ENCODE results near the gene GDF15. TPM values are rescaled to one million over a fixed set of nuclear protein-coding genes. Genes with fewer than 3 reads are reported as not detected.

GDF15 gene
- polyA plus RNA-seq, 2 donors, result 0.24 to 2.8 TPM

DNA sequence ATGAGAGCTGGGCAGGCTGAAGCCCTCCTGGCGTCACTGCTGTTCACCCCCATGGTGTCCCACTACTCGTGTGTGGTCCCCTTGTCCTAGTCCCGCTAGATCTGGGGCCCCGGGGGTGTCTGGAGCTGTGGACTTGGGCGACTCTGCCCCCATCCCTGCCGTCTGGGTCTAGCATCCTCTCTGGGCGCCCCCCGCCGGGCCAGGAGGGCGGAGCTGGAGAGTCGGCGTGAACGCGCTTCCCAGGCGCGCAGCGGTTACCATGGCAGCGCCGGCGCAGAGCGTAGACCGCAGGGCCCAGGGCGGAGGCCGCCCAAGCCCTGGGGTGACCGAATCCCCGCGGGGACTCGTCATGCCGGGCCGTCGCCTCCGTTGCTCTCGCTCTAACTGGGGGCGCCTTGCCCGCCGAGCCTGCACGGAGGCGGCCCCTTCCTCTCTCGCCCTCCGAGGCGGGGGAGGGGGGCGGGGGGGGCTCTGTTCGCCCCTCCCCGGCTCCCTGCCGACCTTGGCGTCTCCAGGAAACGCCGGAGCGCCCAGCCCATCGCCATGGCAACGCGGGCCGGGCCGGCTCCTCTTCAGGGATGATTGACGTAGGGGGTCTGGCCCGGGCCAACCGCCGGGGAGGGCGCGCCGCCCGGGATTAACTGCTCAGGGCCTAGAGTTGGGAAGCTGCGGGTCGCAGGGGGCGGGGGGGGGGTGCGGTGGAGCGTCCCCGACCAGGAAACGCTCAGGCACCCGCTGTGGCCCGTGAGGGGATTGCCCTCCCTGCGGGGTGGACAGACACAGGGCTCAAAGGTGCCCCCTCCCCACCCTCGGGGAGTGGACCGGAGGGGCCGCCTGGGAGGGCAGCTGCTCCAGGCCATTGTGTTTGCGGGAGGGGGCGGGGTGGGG is 43.1 kb downstream of the GDF15 start:
- H3K27ac ChIP-seq (ENCODE audit: low read depth in 2 of 2, low read length in 1 of 2), result peak overlapping the region; percentile 38 to 61
- WGBS, 2 donors, result 13 to 20% methylated on average over 72 to 77 of the region's 77 CpGs
- H3K9me3 ChIP-seq (ENCODE audit: control insufficient read depth in 2 of 2, insufficient read depth in 1 of 2, low read depth in 1 of 2, low read length in 1 of 2), result no peaks in the 10 kb centered on the region
- H3K36me3 ChIP-seq (ENCODE audit: control insufficient read depth in 2 of 2, insufficient read depth in 2 of 2, low read length in 1 of 2), result peaks cover 0 to 2% of the 10 kb centered on the region in 2 donors
- no peaks in the 10 kb centered on the region for H3K27me3 ChIP-seq (ENCODE audit: control insufficient read depth in 1 of 2, insufficient read depth in 2 of 2, low read length in 2 of 2)
- peaks cover 2 to 19% of the 10 kb centered on the region in 2 donors for H3K4me1 ChIP-seq (ENCODE audit: control insufficient read depth in 2 of 2, insufficient read depth in 2 of 2, low read length in 1 of 2)
- H3K4me3 ChIP-seq (ENCODE audit: low read depth in 1 of 2, low read length in 2 of 2), result peak overlapping the region in 1 of 2 donors; percentile 26

DNA sequence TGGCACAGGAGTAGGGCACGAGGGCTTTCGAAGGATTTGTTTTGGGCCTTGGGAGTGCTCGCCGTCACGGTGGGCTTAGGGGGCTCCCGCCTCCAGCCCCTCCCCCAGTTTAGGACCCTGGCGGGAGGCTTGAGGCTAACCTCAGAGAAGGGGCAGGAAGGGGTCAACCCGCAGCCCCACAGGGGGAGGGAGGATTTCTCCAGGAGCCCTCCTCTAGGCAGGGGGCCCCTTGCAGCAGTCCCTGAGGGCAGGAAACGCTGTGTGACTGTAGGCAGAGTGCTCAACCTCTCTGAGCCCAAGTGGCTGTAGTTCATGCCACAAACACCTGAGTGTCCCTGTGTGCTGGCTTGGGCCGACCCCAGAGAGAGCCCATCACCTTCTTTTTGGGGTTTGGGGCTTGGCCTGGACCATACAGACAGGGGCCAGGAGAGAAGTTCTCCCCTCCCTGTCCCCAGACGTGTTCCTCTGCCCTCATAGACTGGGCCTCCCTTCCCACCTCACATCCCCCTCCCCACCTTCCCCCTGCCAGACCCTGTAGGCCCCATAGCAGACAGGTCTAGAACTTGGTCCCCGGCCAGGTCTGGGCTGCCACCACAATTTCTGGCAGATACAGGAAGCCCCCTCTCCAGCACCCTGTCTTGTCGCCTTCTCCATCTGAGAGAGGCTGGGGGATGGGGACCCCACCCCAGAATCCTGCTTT is 43.9 kb downstream of the GDF15 start:
- 58 to 60% methylated on average over 13 of the region's 13 CpGs for WGBS, 2 donors
- peaks cover 0 to 2% of the 10 kb centered on the region in 2 donors for H3K36me3 ChIP-seq (ENCODE audit: control insufficient read depth in 2 of 2, insufficient read depth in 2 of 2, low read length in 1 of 2)
- H3K27ac ChIP-seq (ENCODE audit: low read depth in 2 of 2, low read length in 1 of 2), result peak overlapping the region in 1 of 2 donors; percentile 38
- H3K9me3 ChIP-seq (ENCODE audit: control insufficient read depth in 2 of 2, insufficient read depth in 1 of 2, low read depth in 1 of 2, low read length in 1 of 2), result no peaks in the 10 kb centered on the region
- H3K27me3 ChIP-seq (ENCODE audit: control insufficient read depth in 1 of 2, insufficient read depth in 2 of 2, low read length in 2 of 2), result no peaks in the 10 kb centered on the region
- no peak overlapping the region for H3K4me3 ChIP-seq (ENCODE audit: low read depth in 1 of 2, low read length in 2 of 2)
- H3K4me1 ChIP-seq (ENCODE audit: control insufficient read depth in 2 of 2, insufficient read depth in 2 of 2, low read length in 1 of 2), result peaks cover 2 to 19% of the 10 kb centered on the region in 2 donors

DNA sequence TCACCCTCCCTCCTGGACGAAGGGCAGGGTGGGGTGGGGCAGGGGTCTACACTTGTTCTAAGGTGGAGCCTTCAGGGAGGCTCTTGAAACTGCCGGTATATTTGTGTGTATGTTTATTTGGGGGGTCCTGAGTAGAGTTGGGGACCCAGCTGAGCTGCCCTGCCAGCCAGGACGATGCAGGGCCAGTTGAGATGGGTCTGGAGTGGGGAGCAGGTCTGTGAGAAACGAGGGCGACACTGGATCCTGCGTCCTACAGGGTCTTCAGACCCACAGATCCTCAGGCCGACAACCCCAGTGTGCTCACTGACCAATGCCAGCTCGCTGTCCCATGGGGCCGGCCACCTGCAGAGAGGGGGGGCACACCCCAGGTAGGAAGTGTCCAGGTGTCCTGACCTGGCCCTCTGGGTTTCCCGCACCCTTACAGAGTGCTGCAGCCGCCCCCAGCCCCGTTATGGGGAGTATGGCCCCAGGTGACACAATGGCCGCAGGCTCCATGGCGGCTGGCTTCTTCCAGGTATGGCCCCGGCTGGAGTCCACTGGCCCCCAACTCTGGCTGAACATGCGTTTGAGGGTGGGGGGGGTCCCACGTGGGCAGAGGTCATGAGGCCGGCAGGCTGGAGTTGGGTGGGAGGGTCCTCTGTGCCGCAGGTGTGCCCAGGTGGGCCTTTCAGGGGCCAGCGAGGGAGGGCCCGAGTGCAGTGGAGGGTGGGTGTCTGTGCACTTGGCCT is 44.6 kb downstream of the GDF15 start:
- Histone ChIP-seq H3K4me3 (ENCODE audit: low read depth in 1 of 2, low read length in 2 of 2) (no peak overlapping the region), H3K27me3 (ENCODE audit: control insufficient read depth in 1 of 2, insufficient read depth in 2 of 2, low read length in 2 of 2) (no peaks in the 10 kb centered on the region), H3K27ac (ENCODE audit: low read depth in 2 of 2, low read length in 1 of 2) (no peak overlapping the region), H3K36me3 (ENCODE audit: control insufficient read depth in 2 of 2, insufficient read depth in 2 of 2, low read length in 1 of 2) (peaks cover 0 to 2% of the 10 kb centered on the region in 2 donors), H3K4me1 (ENCODE audit: control insufficient read depth in 2 of 2, insufficient read depth in 2 of 2, low read length in 1 of 2) (peaks cover 2 to 19% of the 10 kb centered on the region in 2 donors), H3K9me3 (ENCODE audit: control insufficient read depth in 2 of 2, insufficient read depth in 1 of 2, low read depth in 1 of 2, low read length in 1 of 2) (no peaks in the 10 kb centered on the region)
- 89 to 90% methylated on average over 21 of the region's 21 CpGs for WGBS, 2 donors

DNA sequence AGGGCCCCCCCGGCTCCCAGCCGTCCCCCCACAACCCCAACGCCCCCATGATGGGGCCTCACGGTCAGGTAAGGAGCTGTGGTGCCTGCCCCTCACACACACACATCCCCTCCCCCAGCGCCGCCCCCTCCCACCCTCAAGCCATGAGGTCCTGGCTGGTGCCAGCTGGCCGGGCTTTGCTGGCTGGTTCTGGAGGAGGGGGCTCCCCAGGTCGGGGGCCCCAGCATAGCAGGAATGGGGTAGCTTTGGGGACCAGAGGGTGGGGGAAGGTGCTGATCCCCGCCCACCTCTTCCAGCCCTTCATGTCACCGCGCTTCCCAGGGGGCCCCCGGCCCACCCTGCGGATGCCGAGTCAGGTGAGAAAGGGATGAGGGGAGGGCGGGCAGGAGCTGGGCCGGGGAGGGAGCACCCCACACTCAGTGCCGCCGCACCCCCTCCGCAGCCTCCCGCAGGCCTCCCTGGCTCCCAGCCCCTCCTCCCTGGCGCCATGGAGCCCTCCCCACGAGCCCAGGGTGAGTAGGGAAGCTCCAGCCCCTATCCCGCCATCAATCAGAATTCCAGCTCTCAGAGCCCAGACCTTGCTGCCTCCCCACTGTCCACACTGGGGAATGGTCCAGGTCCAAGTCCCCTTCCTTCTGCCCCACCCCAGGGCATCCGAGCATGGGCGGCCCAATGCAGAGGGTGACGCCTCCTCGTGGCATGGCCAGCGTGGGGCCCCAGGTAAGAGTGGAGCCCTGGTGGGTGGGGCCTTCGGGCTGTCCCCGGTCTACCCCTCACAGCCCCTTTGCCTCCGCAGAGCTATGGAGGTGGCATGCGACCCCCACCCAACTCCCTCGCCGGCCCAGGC is 45.6 kb downstream of the GDF15 start:
- WGBS, 2 donors, result 85 to 86% methylated on average over 27 to 34 of the region's 34 CpGs
- peaks cover 0 to 25% of the 10 kb centered on the region in 2 donors for H3K4me1 ChIP-seq (ENCODE audit: control insufficient read depth in 2 of 2, insufficient read depth in 2 of 2, low read length in 1 of 2)
- H3K36me3 ChIP-seq (ENCODE audit: control insufficient read depth in 2 of 2, insufficient read depth in 2 of 2, low read length in 1 of 2), result peaks cover 0 to 2% of the 10 kb centered on the region in 2 donors
- H3K27ac ChIP-seq (ENCODE audit: low read depth in 2 of 2, low read length in 1 of 2), result no peak overlapping the region
- H3K27me3 ChIP-seq (ENCODE audit: control insufficient read depth in 1 of 2, insufficient read depth in 2 of 2, low read length in 2 of 2), result no peaks in the 10 kb centered on the region
- H3K9me3 ChIP-seq (ENCODE audit: control insufficient read depth in 2 of 2, insufficient read depth in 1 of 2, low read depth in 1 of 2, low read length in 1 of 2), result no peaks in the 10 kb centered on the region
- no peak overlapping the region for H3K4me3 ChIP-seq (ENCODE audit: low read depth in 1 of 2, low read length in 2 of 2)

DNA sequence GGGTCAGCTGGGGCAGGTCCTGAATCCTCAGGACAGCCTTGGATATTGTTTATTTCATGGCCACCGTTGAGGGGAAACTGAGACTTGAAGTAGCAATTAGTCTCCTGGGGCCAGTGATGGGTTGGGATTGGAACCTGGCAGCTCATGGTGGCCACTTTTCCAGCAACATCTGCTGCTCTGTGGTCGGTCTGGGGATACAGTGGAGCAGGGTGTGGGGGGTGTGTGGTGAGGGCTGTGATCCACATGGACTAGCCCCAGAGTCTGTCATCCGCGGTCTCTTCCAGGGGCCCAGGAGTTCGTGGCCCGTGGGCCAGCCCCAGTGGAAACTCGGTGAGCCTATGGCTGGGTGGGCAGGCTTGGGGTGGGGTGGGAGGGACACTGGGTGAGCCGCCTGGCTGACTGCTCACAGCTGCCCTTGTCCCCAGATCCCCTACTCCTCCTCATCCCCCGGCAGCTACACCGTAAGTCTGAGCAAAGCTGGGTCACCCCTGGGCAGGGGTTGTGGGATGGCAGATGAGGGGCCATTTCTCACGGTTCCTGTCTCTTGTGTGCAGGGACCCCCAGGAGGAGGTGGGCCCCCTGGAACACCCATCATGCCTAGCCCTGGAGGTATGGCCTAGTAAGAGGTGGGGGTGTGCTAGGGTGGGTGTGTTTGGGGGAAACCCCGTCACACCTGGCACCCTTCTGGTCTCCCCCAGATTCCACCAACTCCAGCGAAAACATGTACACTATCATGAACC is 46.5 kb downstream of the GDF15 start:
- Histone ChIP-seq H3K9me3 (ENCODE audit: control insufficient read depth in 2 of 2, insufficient read depth in 1 of 2, low read depth in 1 of 2, low read length in 1 of 2) (no peaks in the 10 kb centered on the region), H3K4me3 (ENCODE audit: low read depth in 1 of 2, low read length in 2 of 2) (no peak overlapping the region), H3K27ac (ENCODE audit: low read depth in 2 of 2, low read length in 1 of 2) (no peak overlapping the region), H3K27me3 (ENCODE audit: control insufficient read depth in 1 of 2, insufficient read depth in 2 of 2, low read length in 2 of 2) (no peaks in the 10 kb centered on the region), H3K4me1 (ENCODE audit: control insufficient read depth in 2 of 2, insufficient read depth in 2 of 2, low read length in 1 of 2) (peaks cover 0 to 26% of the 10 kb centered on the region in 2 donors), H3K36me3 (ENCODE audit: control insufficient read depth in 2 of 2, insufficient read depth in 2 of 2, low read length in 1 of 2) (peaks cover 0 to 2% of the 10 kb centered on the region in 2 donors)
- WGBS, 2 donors, result 77 to 85% methylated on average over 13 of the region's 13 CpGs

DNA sequence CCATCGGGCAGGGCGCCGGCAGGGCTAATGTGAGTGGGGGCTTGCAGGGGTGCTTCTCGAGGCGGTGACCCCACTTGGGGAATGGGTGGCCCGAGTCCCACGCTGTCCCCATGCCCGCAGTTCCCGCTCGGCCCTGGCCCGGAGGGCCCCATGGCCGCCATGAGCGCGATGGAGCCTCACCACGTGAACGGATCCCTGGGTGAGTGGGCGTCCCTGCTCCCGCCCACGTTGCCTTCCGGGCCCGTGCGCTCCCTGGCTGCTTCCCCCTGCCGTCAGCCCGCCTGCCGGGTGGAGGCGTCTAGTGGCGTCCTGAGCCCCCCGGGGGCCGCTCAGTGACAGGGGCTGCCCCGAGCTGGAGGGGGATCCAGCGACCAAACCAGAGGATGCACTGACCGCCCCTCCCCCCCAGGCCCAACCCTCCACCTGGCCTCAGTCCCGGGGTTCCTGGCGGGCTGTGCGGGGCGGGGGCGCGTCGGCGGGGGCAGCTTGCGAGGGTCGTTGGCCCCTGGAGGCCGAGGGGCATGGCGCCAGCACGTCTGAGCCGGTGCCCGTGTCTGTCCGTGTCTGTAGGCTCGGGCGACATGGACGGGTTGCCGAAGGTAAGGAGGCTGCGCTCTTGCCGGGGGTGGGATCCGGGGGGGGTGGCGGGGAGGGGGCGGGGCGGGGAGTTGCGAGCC is 47.2 kb downstream of the GDF15 start:
- no peaks in the 10 kb centered on the region for H3K9me3 ChIP-seq (ENCODE audit: control insufficient read depth in 2 of 2, insufficient read depth in 1 of 2, low read depth in 1 of 2, low read length in 1 of 2)
- no peaks in the 10 kb centered on the region for H3K27me3 ChIP-seq (ENCODE audit: control insufficient read depth in 1 of 2, insufficient read depth in 2 of 2, low read length in 2 of 2)
- 14 to 30% methylated on average over 48 to 59 of the region's 59 CpGs for WGBS, 2 donors
- peaks cover 0 to 1% of the 10 kb centered on the region in 2 donors for H3K36me3 ChIP-seq (ENCODE audit: control insufficient read depth in 2 of 2, insufficient read depth in 2 of 2, low read length in 1 of 2)
- H3K27ac ChIP-seq (ENCODE audit: low read depth in 2 of 2, low read length in 1 of 2), result no peak overlapping the region
- peaks cover 0 to 30% of the 10 kb centered on the region in 2 donors for H3K4me1 ChIP-seq (ENCODE audit: control insufficient read depth in 2 of 2, insufficient read depth in 2 of 2, low read length in 1 of 2)
- peak overlapping the region; percentile 24 to 37 for H3K4me3 ChIP-seq (ENCODE audit: low read depth in 1 of 2, low read length in 2 of 2)

DNA sequence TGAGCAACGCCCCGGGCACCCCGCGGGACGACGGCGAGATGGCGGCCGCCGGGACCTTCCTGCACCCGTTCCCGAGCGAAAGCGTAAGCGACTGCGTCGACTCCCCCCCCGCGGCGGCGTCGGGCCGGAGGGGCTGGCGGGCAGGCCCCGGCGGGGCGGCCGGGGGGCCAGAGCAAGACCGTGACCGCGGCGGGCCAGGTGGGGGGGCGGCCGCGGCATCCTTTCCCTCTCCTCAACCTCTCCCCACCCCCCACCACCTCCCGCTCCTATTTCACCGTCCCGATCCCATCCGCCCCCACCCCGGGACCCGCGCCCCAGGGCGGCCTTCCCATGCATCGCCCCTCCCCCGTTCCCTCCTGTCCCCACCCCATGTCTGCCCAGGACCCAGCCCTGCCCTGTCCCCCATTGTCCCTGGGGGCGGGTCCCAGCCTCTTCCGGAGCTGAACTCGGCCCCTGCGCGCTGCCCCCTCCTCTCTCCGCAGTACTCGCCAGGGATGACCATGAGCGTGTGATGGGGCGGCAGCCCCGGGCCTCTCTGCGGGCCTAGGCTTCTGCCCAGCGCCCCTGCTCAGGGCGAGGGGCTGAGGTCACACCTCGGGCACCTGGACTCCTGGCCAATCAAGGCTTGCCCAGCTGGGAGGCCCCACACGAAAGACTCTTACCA is 47.9 kb downstream of the GDF15 start:
- peaks cover 0 to 34% of the 10 kb centered on the region in 2 donors for H3K4me1 ChIP-seq (ENCODE audit: control insufficient read depth in 2 of 2, insufficient read depth in 2 of 2, low read length in 1 of 2)

More for the DNA sequence above, 47.9 kb downstream of the GDF15 start:
- Histone ChIP-seq H3K27me3 (ENCODE audit: control insufficient read depth in 1 of 2, insufficient read depth in 2 of 2, low read length in 2 of 2) (no peaks in the 10 kb centered on the region), H3K9me3 (ENCODE audit: control insufficient read depth in 2 of 2, insufficient read depth in 1 of 2, low read depth in 1 of 2, low read length in 1 of 2) (no peaks in the 10 kb centered on the region), H3K27ac (ENCODE audit: low read depth in 2 of 2, low read length in 1 of 2) (no peak overlapping the region), H3K4me3 (ENCODE audit: low read depth in 1 of 2, low read length in 2 of 2) (peak overlapping the region; percentile 14 to 24), H3K36me3 (ENCODE audit: control insufficient read depth in 2 of 2, insufficient read depth in 2 of 2, low read length in 1 of 2) (no peaks in the 10 kb centered on the region)
- WGBS, 2 donors, result 12 to 45% methylated on average over 14 to 60 of the region's 60 CpGs

All from esophagus (tissue), 2 donors.